HG03469 (cell line): ENCODE measurements around the gene SURF4.
"Not testable (repeated sequence)": the region's sequence is repeated elsewhere in the genome, so short reads cannot be mapped to it uniquely, and the experiment has no call there.

ENCODE experiments used
- ATAC-seq: cut with Tn5 transposase; IDR thresholded peaks from one replicate; pipeline ENCODE4 v1.9.1; 2021; ENCODE audit warnings: mild to moderate bottlenecking, moderate library complexity, moderate number of reproducible peaks; ENCODE audit not compliant: unreplicated experiment

SURF4 gene

GRCh38 chr9:133335924-133336811 is 39.7 kb downstream of the SURF4 start, which contains the start of gene SURF6:
Gene SURF6, minus strand, starts transcription at chr9:133336188. Its CDS starts 56 bp downstream, at chr9:133336132.
- ATAC-seq, result peak; percentile 64

- not testable (repeated sequence) for ATAC-seq
These were observed 41.0 kb downstream of the SURF4 start for GRCh38 chr9:133334888-133335287.

- no peak for ATAC-seq
These were observed 41.7 kb downstream of the SURF4 start for GRCh38 chr9:133334161-133334560.

GRCh38 chr9:133333566-133333965 is 42.3 kb downstream of the SURF4 start:
- ATAC-seq, result no peak

- ATAC-seq, result no peak
These were observed 42.8 kb downstream of the SURF4 start for GRCh38 chr9:133333011-133333410.

GRCh38 chr9:133332381-133332730 is 43.5 kb downstream of the SURF4 start:
- no peak for ATAC-seq

GRCh38 chr9:133331641-133332380 is 44.0 kb downstream of the SURF4 start:
- no peak for ATAC-seq

GRCh38 chr9:133331221-133331620 is 44.6 kb downstream of the SURF4 start:
- no peak for ATAC-seq

GRCh38 chr9:133329306-133330156 is 46.3 kb downstream of the SURF4 start:
- not testable (repeated sequence) for ATAC-seq

- no peak for ATAC-seq
These were observed 47.9 kb downstream of the SURF4 start for GRCh38 chr9:133327834-133328484.

- ATAC-seq, result not testable (repeated sequence)
These were observed 48.8 kb downstream of the SURF4 start for GRCh38 chr9:133327021-133327420.

- no peak for ATAC-seq
These were observed 51.7 kb downstream of the SURF4 start for GRCh38 chr9:133323991-133324703.

GRCh38 chr9:133323211-133323610 is 52.6 kb downstream of the SURF4 start:
- no peak for ATAC-seq

- ATAC-seq, result no peak
These were observed 53.2 kb downstream of the SURF4 start for GRCh38 chr9:133322701-133323100.

GRCh38 chr9:133321411-133321935 is 54.4 kb downstream of the SURF4 start:
- no peak for ATAC-seq

GRCh38 chr9:133320421-133320881 is 55.4 kb downstream of the SURF4 start:
- no peak for ATAC-seq

GRCh38 chr9:133317551-133317950 is 58.3 kb downstream of the SURF4 start:
- not testable (repeated sequence) for ATAC-seq

- no peak for ATAC-seq
These were observed 59.9 kb downstream of the SURF4 start for GRCh38 chr9:133315997-133316396.
